ENCODE measurements around the gene INO80C. TPM values are rescaled to one million over a fixed set of nuclear protein-coding genes. Genes with fewer than 3 reads are reported as not detected.
"Not testable (repeated sequence)": the region's sequence is repeated elsewhere in the genome, so short reads cannot be mapped to it uniquely, and the experiment has no call there.

The INO80C gene
- polyA plus RNA-seq, 5 donors = 30.3 to 37.5 (median 35.4) TPM

- no peak for DNase-seq
These were observed 6.7 kb downstream of the INO80C start for GRCh38 chr18:35490894-35491699.

DNA sequence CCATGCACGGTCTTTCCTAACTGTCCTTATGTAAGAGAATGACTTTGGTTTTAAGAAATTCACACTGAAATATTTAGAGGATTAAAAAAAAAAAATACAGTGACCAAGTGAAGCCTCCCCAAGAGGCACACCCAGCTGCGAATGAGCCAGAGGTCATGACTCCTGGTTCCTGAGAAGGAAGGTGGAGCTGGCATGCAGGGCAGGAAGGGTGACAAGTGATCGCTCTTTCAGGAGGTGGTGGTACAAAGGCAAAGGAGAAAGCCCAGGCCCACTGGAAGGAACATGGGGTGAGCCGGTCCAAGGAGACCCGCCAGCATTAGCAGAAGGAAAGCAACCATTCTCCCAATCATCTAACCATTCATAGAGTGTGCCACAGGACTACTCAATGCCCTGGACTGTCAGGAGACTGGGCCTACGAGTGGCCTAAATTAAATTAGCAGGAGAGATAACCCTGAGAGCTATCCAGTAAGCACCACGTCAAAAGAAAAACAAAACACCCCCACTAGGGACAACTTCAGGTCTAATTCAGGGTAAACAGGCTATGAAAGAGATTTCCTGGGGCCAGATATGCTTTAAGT lies 7.8 kb downstream of the INO80C start:
- DNase-seq = no peak

DNA sequence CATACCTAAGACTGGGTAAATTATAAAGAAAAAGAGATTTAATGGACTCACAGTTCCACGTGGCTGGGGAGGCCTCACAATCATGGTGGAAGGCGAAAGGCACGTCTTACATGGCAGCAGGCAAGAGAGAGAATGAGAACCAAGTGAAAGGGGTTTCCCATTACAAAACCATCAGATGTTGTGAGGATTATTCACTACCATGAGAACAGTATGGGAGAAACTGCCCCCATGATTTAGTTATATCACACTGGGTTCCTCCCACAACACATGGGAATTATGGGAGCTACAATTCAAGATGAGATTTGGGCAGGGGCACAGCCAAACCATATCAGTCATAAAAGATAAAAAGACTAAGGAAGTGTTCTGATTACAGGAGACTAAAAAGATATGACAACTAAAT lies 8.5 kb downstream of the INO80C start:
- not testable (repeated sequence) for DNase-seq

DNA sequence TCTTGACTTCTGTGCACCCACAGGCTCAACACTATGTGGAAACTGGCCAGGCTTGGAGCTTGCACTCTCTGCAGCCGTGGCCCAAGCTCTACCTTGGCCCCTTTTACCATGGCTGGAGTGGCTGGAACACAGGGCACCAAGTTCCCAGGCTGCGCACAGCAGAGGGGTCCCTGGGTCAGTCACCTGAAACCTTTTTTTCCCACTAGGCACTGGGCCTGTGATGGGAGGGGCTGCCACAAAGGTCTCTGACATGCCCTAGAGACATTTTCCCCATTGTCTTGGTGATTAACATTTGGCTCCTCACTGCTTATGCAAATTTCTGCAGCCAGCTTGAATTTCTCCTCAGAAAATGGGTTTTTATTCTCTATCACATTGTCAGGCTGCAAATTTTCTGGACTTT lies 9.4 kb downstream of the INO80C start:
- not testable (repeated sequence) for DNase-seq

GRCh38 chr18:35487525-35487924 lies 10.2 kb downstream of the INO80C start:
- not testable (repeated sequence) for DNase-seq

DNA sequence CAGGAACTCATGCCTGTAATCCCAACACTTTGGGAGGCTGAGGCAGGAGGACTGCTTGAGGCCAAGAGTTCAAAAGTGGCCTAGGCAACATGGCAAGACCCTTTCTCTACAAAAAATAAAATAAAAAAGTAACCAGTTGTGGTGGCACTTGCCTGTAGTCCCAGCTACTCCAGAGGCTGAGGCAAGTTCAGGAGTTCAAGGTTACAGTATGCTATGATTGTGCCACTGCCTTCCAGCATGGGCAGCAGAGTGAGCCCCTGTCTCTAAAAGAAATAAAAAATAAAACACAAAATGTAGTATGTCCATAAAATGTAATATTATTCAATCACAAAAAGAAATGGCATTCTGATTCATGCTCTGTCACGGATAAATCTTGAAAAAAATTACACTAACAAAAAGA lies 11.9 kb downstream of the INO80C start:
- DNase-seq = no peak

DNA sequence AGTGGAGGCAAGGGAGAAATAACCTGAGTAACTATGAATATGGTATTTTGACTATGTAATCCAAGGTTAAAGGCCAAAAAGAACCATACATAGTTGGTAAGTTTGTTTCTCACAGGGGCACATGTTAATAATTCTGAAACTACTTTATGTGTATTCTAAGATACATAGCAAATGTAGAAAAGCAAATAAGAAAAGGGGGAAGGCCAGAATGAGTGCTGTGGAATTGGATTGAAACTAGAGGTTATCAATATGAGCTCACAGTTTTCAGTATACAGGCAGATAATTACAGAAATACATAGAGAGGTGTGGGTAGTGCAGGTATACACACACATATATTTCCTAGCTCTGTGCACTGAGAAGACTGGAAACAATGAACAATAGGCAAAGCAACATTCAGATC lies 13.7 kb downstream of the INO80C start:
- no peak for DNase-seq

DNA sequence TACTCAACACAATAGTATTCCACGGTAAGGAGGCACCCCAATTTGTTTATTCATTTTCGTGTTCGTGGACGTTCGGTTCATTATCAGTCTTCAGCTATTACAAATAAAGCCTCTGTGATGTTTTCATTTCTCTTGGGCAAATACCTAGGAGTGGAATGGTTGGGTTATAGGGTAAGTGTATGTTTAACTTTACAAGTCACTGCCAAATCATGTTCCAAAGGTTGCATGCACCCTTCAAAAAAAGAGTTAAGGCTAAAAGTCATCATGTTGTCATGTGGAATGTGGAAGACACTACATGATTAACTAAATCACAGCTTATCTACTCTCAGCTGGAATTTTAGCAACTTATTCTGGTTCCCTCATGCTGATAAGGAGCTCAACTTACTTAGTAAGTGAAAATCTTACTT lies 15.8 kb downstream of the INO80C start:
- no peak for DNase-seq

GRCh38 chr18:35479911-35480586 lies 17.7 kb downstream of the INO80C start:
- DNase-seq = no peak

GRCh38 chr18:35478520-35479435 lies 19.0 kb downstream of the INO80C start:
- DNase-seq = no peak

- no peak for DNase-seq
These were observed 19.8 kb downstream of the INO80C start for GRCh38 chr18:35477974-35478373.

GRCh38 chr18:35477497-35477896 lies 20.3 kb downstream of the INO80C start:
- no peak for DNase-seq

- no peak for DNase-seq
These were observed 22.9 kb downstream of the INO80C start for GRCh38 chr18:35474884-35475283.

- DNase-seq = no peak
These were observed 24.2 kb downstream of the INO80C start for GRCh38 chr18:35473562-35473961.

GRCh38 chr18:35470435-35470834 lies 27.3 kb downstream of the INO80C start:
- no peak for DNase-seq

- no peak for DNase-seq
These were observed 28.0 kb downstream of the INO80C start for GRCh38 chr18:35469725-35470124.

- no peak for DNase-seq
These were observed 29.0 kb downstream of the INO80C start for GRCh38 chr18:35468711-35469110.

GRCh38 chr18:35467624-35468016 lies 30.1 kb downstream of the INO80C start:
- DNase-seq = no peak

DNA sequence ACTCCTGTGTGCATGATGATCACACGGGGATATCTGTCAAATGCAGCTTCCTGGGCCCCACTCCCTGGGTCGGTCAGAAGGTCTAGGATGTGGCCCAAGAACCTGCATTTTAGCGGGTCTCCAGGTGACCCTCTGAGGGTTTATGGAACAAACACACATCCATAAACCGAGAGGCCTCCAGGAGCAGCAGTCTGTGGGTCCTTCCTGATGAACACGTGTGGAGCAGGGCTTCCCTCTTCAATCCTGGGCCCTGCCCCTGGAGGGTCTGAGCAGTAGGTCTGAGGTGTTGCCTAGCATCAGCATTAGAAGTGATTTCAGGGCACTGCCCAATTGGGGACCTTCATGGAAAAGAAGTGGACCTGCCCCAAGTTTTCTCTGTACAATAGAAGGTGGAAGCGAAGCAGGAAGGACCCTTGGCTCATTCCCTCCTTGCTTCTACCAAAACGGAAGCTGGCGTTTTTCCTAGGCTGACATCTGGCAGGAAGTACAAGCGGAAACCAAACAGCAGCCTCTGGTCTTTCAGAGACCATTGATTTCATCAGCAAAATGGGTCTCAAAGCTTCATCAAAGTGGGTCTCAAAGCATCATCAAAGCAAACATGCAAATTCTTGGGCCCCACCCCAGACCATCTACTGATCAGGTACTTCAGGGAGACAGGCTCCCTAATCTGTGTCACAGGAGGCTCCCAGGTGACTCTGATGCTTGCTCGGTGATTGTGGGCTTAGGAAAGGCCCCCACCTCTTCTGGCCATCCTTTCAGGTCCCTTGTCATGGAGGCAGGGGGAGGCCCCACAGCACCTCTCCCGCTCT lies 30.7 kb downstream of the INO80C start:
- DNase-seq = no peak

GRCh38 chr18:35466334-35466733 lies 31.4 kb downstream of the INO80C start:
- no peak for DNase-seq

- DNase-seq = no peak
These were observed 32.4 kb downstream of the INO80C start for GRCh38 chr18:35465329-35465728.
